Left lobe of liver (tissue), 2 donors: ENCODE results near the gene SERPINB7. TPM values are rescaled to one million over a fixed set of nuclear protein-coding genes. Genes with fewer than 3 reads are reported as not detected.
"Not testable (repeated sequence)": the region's sequence is repeated elsewhere in the genome, so short reads cannot be mapped to it uniquely, and the experiment has no call there.

Experiments
- ATAC-seq: fragments of 200-7000 bp; cut with Tn5 transposase; one replicate; pipeline ENCODE4 v1.9.1; 2020; ENCODE audit warnings: mild to moderate bottlenecking, moderate library complexity
- DNase-seq: peaks from one replicate; pipeline ENCODE4 v3.0.0-alpha.2; 2020; ENCODE audit warnings: low spot score
- total RNA-seq: library from RNA; stranded (reverse); gene quantifications from one replicate; pipeline ENCODE4 v1.2.1, GENCODE V29; 2021
- donor health status: DM: no; HTN: no; CAD: no; lungs with moderate emphysema.
- donor health status: DM: no; HTN: yes; CAD: no.

SERPINB7 gene
- total RNA-seq = not detected

GRCh38 chr18:63775166-63775730 is at the start of gene SERPINB7:
Gene SERPINB7 (plus strand): TSS chr18:63775418. CDS start chr18:63782373, 6,955 bp downstream.
- ATAC-seq = no peak
- no peak for DNase-seq

- ATAC-seq (no peak), DNase-seq (no peak)
These were observed 49.3 kb upstream of the SERPINB7 start for GRCh38 chr18:63725682-63726480.

- no peak for DNase-seq
- ATAC-seq = no peak
These were observed 44.4 kb upstream of the SERPINB7 start for GRCh38 chr18:63730773-63731172.

GRCh38 chr18:63731215-63731614 is 44.0 kb upstream of the SERPINB7 start:
- DNase-seq (no peak), ATAC-seq (no peak)

- no peak for ATAC-seq
- DNase-seq = no peak
These were observed 38.3 kb upstream of the SERPINB7 start for GRCh38 chr18:63736876-63737275.

- ATAC-seq (peak; percentile 58), DNase-seq (no peak)
These were observed 33.4 kb upstream of the SERPINB7 start for GRCh38 chr18:63741769-63742168.

- ATAC-seq (no peak), DNase-seq (no peak)
These were observed 28.2 kb upstream of the SERPINB7 start for GRCh38 chr18:63747006-63747405.

- no peak for ATAC-seq
- DNase-seq = no peak
These were observed 25.7 kb upstream of the SERPINB7 start for GRCh38 chr18:63749489-63749888.

- ATAC-seq (no peak), DNase-seq (no peak)
These were observed 22.6 kb upstream of the SERPINB7 start for GRCh38 chr18:63752636-63753035.

GRCh38 chr18:63753676-63754075 is 21.5 kb upstream of the SERPINB7 start:
- no peak for ATAC-seq

GRCh38 chr18:63757541-63757940 is 17.7 kb upstream of the SERPINB7 start:
- ATAC-seq (no peak), DNase-seq (no peak)

More at GRCh38 chr18:63753676-63754075, 21.5 kb upstream of the SERPINB7 start:
- no peak for DNase-seq

- DNase-seq (no peak), ATAC-seq (no peak)
These were observed 16.5 kb upstream of the SERPINB7 start for GRCh38 chr18:63758615-63759240.

GRCh38 chr18:63759786-63760185 is 15.4 kb upstream of the SERPINB7 start:
- not testable (repeated sequence) for ATAC-seq, DNase-seq

- ATAC-seq (no peak), DNase-seq (no peak)
These were observed 12.7 kb upstream of the SERPINB7 start for GRCh38 chr18:63762518-63762917.

GRCh38 chr18:63763831-63764600 is 11.2 kb upstream of the SERPINB7 start:
- no peak for ATAC-seq
- DNase-seq = no peak

- ATAC-seq (no peak), DNase-seq (no peak)
These were observed 9.4 kb upstream of the SERPINB7 start for GRCh38 chr18:63765837-63766236.

- no peak for DNase-seq
- ATAC-seq = no peak
These were observed 1.7 kb upstream of the SERPINB7 start for GRCh38 chr18:63773551-63773950.

GRCh38 chr18:63774511-63774910 is 707 bp upstream of the SERPINB7 start:
- DNase-seq = no peak
- no peak for ATAC-seq

- DNase-seq (no peak), ATAC-seq (no peak)
These were observed 4.2 kb downstream of the SERPINB7 start for GRCh38 chr18:63779386-63779785.

- DNase-seq = no peak
- peak; percentile 29 for ATAC-seq
These were observed 8.2 kb downstream of the SERPINB7 start for GRCh38 chr18:63783394-63783793.

- ATAC-seq (no peak), DNase-seq (no peak)
These were observed 9.7 kb downstream of the SERPINB7 start for GRCh38 chr18:63784787-63785452.
